Esophagus muscularis mucosa (tissue), 4 donors: ENCODE measurements around the gene PKD2L1. TPM values are rescaled to one million over a fixed set of nuclear protein-coding genes. Genes with fewer than 3 reads are reported as not detected.

Experiments used
- DNase-seq: peaks from one replicate; pipeline ENCODE4 v3.0.0-alpha.2; 2017; ENCODE audit errors: extremely low spot score
- H3K27ac ChIP-seq, 4 donors: fragments of 200-600 bp; sonication (generic); replicated peaks in 1 of 4; 1 replicate in 3 of 4; 2 replicates in 1 of 4; pipeline ENCODE4 v1.5.1; 2016 to 2019; ENCODE audit warnings: mild to moderate bottlenecking in 1 of 4
- H3K27me3 ChIP-seq, 4 donors: fragments of 200-600 bp; sonication (generic); one replicate each; pipeline versions ENCODE4 v1.5.1 to v1.6.0; 2016 to 2019
- H3K36me3 ChIP-seq, 4 donors: fragments of 200-600 bp; sonication (generic); one replicate each; pipeline ENCODE4 v1.5.1; 2016 to 2019
- H3K4me1 ChIP-seq, 4 donors: fragments of 200-600 bp; sonication (generic); one replicate each; pipeline ENCODE4 v1.5.1; 2016 to 2019
- H3K4me3 ChIP-seq, 4 donors: fragments of 200-600 bp; sonication (generic); 1 replicate in 2 of 4; 2 replicates in 2 of 4; pipeline ENCODE4 v1.5.1; 2016 to 2019; ENCODE audit warnings: mild to moderate bottlenecking in 4 of 4, moderate library complexity in 1 of 4
- H3K9me3 ChIP-seq, 4 donors: fragments of 200-600 bp; sonication (generic); 1 replicate in 3 of 4; 2 replicates in 1 of 4; pipeline ENCODE4 v1.5.1; 2016 to 2019
- EP300 ChIP-seq: sonication (generic); formaldehyde crosslinking; IDR thresholded peaks from one replicate; pipeline ENCODE4 v1.6.1; 2017; ENCODE audit warnings: antibody characterized with exemption
- POLR2A ChIP-seq: fragments of 450-650 bp; IDR thresholded peaks from one replicate; pipeline ENCODE4 v1.6.1; 2017; ENCODE audit warnings: antibody characterized with exemption, moderate library complexity, mild to moderate bottlenecking, low read depth
- POLR2AphosphoS5 ChIP-seq, 2 donors: sonication (generic); formaldehyde crosslinking; IDR thresholded peaks; one replicate each; pipeline ENCODE4 v1.6.1; 2017; ENCODE audit warnings: antibody characterized with exemption in 2 of 2
- WGBS: methylation state at CpG from one replicate; pipeline ENCODE4 v1.1.5; 2018; 5-methylcytosine and 5-hydroxymethylcytosine counted together
- intact Hi-C: fragments of 100-400 bp; cut with DNase I; formaldehyde crosslinking; loops from one replicate; pipeline ENCODE4 v1.15.1; 2023
- total RNA-seq, 4 donors: library from RNA; depleted of rRNA; stranded (reverse); fragments of >200 nt; gene quantifications; one replicate each; pipeline versions ENCODE4 v1.1.0 to v1.2.1, GENCODE V29; 2016
- TF ChIP-seq, protein P1 (sequence below), 3 experiments: fragments of 200-600 bp in 2 of 3; fragments of 450-650 bp in 1 of 3; sonication (generic) in 2 of 3; IDR thresholded peaks; one replicate each; pipeline ENCODE4 v1.5.1; 2017 to 2019; ENCODE audit warnings: antibody characterized with exemption in 3 of 3, mild to moderate bottlenecking in 2 of 3, moderate library complexity in 1 of 3

PKD2L1 gene
- total RNA-seq, 4 donors from 2014 or later = not detected

DNA sequence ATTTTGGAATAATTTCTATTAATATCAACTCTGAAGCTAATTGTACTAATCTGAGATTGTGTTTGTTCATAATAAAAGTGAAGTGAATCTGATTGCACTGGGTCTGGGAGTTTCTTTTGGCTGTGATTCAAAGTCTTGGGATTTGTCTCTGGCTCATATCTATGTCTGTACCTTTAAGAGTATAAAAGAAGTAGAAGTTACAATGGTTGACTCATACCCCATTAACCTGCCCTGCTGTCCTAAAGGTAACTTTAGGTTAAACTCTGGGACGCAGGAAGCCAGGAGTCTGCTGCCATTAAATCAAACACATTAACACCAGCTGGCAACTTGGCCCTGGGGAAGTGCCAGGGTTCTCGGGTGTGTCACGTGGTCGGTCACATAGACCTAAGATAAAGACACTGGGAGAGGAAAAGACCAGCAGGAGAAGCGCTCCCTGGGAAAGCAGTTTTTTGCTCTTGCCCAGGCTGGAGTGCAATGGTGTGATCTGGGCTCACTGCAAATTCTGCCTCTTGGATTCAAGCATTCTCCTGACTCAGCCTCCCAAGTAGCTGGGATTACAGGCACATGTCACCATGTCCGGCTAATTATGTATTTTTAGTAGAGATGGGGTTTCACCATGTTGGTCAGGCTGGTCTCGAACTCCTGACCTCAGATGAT lies 34.8 kb upstream of the PKD2L1 start:
- Histone ChIP-seq H3K4me3 (no peak overlapping the region), H3K9me3 (no peaks in the 10 kb centered on the region), H3K4me1 (peaks cover 7 to 12% (median 11%) of the 10 kb centered on the region in 4 donors), H3K27me3 (no peaks in the 10 kb centered on the region), H3K36me3 (peaks cover 0 to 10% (median 0%) of the 10 kb centered on the region in 4 donors), H3K27ac (no peak overlapping the region)
- DNase-seq = no peak
- TF ChIP-seq EP300 (no peak), POLR2AphosphoS5 (IDR thresholded peaks at IDR 0.05) (peak in 1 of 2 donors; percentile 52), POLR2A (no peak)
- TF ChIP-seq, protein P1, sequence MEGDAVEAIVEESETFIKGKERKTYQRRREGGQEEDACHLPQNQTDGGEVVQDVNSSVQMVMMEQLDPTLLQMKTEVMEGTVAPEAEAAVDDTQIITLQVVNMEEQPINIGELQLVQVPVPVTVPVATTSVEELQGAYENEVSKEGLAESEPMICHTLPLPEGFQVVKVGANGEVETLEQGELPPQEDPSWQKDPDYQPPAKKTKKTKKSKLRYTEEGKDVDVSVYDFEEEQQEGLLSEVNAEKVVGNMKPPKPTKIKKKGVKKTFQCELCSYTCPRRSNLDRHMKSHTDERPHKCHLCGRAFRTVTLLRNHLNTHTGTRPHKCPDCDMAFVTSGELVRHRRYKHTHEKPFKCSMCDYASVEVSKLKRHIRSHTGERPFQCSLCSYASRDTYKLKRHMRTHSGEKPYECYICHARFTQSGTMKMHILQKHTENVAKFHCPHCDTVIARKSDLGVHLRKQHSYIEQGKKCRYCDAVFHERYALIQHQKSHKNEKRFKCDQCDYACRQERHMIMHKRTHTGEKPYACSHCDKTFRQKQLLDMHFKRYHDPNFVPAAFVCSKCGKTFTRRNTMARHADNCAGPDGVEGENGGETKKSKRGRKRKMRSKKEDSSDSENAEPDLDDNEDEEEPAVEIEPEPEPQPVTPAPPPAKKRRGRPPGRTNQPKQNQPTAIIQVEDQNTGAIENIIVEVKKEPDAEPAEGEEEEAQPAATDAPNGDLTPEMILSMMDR (IDR thresholded peaks at IDR 0.05) = no peak
- intact Hi-C loops = no loop called here
- WGBS = 47% methylated on average over 7 of the region's 7 CpGs

DNA sequence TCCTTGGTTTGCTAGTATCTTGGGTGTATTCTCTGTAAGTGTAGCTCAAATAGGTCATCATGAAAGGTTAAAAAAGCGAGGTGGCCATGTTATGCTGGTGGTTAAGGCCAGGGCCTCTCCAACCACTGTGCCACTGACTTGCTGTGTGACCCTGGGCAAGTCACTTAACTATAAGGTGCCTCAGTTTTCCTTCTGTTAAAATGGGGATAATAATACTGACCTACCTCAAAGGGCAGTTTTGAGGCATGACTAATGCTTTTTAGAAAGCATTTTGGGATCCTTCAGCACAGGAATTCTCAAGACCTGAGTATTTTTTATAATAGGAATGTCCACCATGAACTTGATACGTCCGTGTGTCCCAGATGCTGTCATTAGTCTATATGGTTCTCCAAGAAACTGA lies 34.1 kb upstream of the PKD2L1 start:
- Histone ChIP-seq H3K27me3 (no peaks in the 10 kb centered on the region), H3K27ac (no peak overlapping the region), H3K9me3 (no peaks in the 10 kb centered on the region), H3K4me1 (peaks cover 12 to 19% (median 18%) of the 10 kb centered on the region in 4 donors), H3K36me3 (peaks cover 0 to 10% (median 0%) of the 10 kb centered on the region in 4 donors), H3K4me3 (no peak overlapping the region)
- intact Hi-C loops = no loop called here
- DNase-seq = no peak
- 98% methylated on average over 3 of the region's 3 CpGs for WGBS
- TF ChIP-seq POLR2A (no peak), POLR2AphosphoS5 (IDR thresholded peaks at IDR 0.05) (no peak), EP300 (no peak)
- TF ChIP-seq, protein P1 (IDR thresholded peaks at IDR 0.05) = no peak

DNA sequence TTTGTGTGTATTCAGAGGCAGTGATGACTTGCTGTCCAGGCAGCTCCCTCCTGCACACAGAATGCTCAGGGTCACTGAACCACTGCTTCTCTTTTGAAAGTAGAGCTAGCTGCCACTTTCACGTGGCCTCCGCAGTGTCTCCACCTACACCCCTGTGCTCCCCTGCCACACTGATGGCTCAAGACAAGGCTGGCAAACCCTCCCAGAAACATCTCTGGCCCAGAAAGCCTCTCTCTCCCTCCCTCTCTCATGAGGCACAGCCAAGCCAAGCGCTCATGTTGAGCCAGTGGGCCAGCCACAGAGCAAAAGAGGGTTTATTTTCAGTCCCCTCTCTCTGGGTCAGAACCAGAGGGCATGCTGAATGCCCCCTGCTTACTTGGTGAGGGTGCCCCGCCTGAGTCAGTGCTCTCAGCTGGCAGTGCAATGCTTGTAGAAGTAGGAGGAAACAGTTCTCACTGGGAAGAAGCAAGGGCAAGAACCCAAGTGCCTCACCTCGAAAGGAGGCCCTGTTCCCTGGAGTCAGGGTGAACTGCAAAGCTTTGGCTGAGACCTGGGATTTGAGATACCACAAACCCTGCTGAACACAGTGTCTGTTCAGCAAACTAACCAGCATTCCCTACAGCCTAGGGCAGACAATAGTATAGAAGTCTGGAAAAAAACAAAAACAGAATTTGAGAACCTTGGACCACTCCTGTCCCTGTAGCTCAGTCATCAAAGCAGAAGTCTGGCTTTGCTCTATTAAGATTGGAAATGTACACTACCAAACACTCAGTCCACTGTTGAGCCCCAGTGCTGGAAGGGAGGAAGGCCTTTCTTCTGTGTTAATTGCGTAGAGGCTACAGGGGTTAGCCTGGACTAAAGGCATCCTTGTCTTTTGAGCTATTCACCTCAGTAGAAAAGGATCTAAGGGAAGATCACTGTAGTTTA lies 32.8 kb upstream of the PKD2L1 start:
- TF ChIP-seq POLR2A (no peak), POLR2AphosphoS5 (IDR thresholded peaks at IDR 0.05) (no peak), EP300 (no peak)
- TF ChIP-seq, protein P1 (IDR thresholded peaks at IDR 0.05) = no peak
- H3K36me3 ChIP-seq = peaks cover 0 to 10% (median 0%) of the 10 kb centered on the region in 4 donors
- 83% methylated on average over 6 of the region's 6 CpGs for WGBS
- H3K27me3 ChIP-seq = no peaks in the 10 kb centered on the region
- H3K4me3 ChIP-seq = no peak overlapping the region
- H3K4me1 ChIP-seq = peaks cover 14 to 24% (median 23%) of the 10 kb centered on the region in 4 donors
- intact Hi-C loops = no loop called here
- no peak overlapping the region for H3K27ac ChIP-seq
- DNase-seq = no peak
- H3K9me3 ChIP-seq = no peaks in the 10 kb centered on the region

DNA sequence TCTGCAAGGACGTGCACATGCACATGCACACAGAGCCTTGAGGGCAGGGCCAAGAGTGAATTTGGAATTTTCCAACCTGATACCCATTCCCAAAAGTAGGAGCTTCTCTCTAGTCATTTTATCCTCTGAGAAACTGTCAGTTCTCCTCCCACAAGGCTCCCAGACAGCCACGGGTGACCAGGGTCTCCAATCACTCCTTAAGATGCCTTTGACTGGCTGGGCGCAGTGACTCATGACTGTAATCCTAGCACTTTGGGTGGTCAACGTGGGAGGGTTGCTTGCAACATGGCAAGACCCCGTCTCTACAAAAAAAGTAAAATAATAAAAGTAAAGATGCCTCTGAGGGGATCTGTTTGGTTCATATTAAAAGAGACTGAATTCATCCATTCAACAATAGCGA lies 30.2 kb upstream of the PKD2L1 start:
- Histone ChIP-seq H3K9me3 (no peaks in the 10 kb centered on the region), H3K4me1 (peaks cover 12 to 21% (median 21%) of the 10 kb centered on the region in 4 donors), H3K27ac (no peak overlapping the region), H3K36me3 (peaks cover 0 to 18% (median 0%) of the 10 kb centered on the region in 4 donors), H3K27me3 (no peaks in the 10 kb centered on the region), H3K4me3 (no peak overlapping the region)
- TF ChIP-seq POLR2AphosphoS5 (IDR thresholded peaks at IDR 0.05) (no peak), EP300 (no peak), POLR2A (no peak)
- TF ChIP-seq, protein P1 (IDR thresholded peaks at IDR 0.05) = no peak
- no peak for DNase-seq
- intact Hi-C loops = no loop called here
- WGBS = 75% methylated on average over 6 of the region's 6 CpGs
